ENCODE data around the gene ASPSCR1.
A peak's percentile ranks its signal among the peaks of the same experiment; 100 is the strongest.

The ASPSCR1 gene

GRCh38 chr17:82047379-82047778, 70.0 kb downstream of the ASPSCR1 start:
- DNase-seq, result no peak

DNA sequence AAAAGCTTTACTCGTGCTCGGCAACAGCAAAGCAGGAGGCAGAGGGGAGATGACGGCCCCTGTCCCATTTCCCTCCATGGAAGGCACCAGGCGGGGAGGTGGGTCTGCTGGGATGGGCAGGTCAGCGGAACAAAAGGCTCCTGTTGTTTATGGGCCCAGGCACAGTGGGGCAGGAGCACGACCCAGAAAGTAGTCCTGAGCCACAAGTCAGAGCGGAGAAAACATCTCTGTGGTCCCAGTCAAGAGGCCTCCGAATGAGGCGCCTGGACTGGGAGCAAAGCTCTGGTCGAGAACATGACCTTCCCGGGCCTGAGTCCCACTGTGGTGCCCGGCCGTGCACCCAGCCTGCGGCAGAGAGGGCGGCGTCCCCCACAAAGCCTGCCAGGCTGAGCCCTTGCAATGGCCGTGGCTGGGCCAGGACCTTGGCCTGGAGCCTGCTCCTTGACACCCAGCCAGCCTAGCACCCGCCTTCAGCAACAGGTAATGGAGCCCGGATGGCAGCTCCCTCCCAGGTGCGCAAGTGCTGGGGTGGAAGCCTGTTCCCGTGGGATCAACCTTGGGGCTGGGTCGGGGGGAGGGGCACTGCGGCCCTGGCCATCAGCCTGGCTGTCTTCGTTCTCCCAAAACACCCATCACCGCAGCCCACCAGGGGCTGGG, 70.6 kb downstream of the ASPSCR1 start:
- DNase-seq, result no peak

DNA sequence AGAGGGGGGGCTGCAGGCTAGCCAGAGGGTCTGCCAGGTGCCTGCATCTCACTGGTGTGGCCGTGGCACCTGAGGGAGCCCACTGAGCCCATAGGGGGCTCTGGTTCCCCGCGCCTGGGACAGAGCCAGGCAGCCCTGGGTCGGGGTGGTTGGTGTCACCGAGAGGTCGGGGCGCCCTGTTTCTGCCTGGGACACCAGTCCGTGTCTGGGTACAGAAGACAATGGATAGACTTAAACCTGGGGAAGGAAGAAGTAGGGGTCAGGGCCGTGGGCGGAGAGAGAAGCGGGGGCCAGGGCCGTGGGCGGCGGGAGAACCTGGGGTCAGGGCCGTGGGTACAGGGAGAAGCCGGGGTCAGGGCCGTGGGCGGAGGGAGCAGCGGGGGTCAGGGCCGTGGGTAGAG, 71.1 kb downstream of the ASPSCR1 start:
- DNase-seq, result no peak

DNA sequence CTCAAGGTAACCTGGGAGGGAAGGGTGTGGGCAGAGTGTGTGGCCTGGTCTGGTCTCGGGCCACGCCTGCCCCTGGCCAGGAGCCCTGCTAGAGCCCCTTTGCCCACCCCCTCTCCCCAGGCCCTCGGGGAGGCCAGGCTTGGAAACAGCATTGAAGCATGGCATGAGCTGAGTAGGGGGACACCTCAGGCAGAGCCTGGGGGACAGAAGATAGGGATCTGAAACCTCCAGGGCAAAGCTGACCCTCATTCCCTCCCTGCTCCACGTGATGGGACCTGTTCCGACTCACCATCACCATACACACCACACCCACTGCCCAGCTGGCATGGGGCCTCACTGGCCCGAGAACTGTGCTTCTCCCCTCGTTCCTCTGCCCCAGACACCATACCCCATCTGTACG, 71.7 kb downstream of the ASPSCR1 start:
- DNase-seq, result no peak

DNA sequence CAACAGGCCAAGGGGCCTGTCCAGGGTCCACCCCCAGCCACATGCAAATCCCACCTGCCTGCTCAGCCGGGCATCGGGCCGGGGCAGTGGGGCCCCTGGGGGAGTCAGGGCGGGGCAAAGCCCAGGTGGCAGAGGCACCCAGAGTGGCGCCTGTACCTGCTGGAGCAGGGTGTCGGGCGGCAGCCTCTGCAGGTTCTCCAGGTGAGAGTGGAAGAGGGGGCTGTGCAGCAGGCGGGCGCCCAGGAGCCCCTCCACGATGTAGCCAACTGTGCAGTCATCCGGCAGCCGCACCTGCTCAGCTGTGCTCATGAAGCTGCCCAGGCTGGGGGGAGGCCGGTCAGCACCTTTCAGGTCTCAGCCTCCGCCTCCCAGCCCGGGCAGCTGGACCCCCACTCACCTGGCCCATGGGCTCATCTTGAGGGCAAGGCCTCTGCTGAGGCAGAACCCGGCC, 72.1 kb downstream of the ASPSCR1 start:
- no peak for DNase-seq

- no peak for DNase-seq
Measured at GRCh38 chr17:82050152-82050760, 72.8 kb downstream of the ASPSCR1 start.

DNA sequence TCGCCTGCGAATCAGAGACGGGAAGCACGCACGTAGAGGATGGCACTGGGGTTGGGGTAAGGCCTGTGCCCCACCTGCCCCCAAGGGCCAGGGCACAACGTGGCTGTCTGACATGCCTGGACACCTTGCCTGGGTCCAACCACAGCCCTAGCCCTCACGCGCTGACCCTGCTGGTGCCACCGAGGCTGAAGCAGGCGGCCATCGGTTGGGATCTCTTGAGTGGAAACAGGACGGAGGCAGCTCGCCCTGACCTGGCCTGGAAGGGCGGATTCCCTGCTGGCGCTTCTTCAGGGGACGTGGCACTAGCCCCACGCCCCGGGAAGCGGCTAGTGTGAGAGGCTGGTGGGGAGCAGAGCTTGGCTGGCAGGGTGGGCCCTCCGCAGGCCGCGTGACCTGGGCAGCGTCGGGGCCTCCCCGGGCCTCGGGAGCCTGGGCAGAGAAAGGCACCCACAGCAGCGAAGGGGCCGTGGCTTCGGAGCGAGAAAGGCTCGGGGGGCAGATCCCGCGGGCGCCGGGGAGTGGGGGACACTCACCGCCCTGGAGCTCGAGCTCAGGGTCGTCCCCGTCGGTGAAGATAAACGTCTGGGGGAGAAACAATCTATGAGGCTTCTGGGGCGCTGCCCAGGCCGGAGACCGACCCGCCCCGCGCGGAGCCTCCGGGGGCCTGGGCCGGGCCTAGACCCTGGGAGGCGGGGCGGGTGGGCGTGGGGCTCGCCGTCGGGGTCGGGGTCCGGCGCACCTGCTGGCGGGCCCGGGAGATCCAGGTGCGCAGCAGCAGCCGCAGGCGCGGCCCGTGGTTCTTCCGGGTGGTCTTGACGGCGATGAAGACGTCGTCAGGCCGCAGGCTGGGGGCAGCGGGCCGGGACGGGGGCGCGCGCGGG, 73.6 kb downstream of the ASPSCR1 start:
- no peak for DNase-seq

DNA sequence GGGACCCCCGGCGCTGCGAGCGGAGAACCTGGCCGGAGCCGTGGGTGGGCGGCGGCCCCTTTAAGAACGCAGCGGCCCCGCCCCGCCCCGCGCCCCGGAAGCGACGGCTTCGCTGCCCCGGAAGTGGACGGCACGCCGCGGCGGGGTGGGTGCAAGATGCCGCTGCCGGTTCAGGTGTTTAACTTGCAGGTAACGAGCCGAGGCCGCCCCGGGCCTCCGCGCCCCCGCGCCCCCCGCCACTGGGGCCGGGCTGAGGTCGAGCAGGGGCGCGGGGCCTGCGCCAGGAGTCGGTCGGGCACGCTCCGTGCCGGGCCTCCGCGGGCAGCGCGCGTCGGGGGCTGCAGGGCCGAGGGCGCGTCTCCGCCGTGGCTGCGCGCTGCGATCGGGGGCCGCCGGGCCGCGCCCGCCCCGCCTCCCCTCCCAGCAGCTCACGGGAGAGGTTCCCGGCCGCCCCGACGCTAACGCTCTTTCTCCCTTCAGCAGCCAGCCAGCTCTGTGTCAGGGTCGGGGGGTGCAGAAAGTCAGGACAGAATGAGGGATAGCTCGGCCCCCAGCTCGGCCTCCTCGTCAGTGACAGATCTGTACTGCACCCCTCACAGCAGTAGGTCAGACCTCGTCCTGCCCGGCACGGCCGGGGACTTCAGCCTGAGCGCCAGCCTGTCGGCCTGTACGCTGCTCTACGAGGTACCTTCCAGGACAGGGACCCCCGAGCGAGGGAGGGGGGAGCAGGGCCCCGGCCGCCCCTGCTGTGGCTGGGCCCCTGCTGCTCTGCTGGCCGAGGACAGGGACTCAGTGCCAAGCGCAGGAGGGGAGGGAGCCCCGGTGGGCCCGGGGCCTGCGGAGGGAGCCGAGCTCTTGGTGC, 74.6 kb downstream of the ASPSCR1 start, which contains the start of the genes GPS1 and RFNG:
Gene GPS1, plus strand, starts transcription at position 123 of the 862 bp plus-strand sequence. Its CDS starts 34 bp downstream, at position 157.
Gene RFNG, minus strand, starts transcription at position 36 of the 862 bp plus-strand sequence. CDS start 45 bp downstream, outside the sequence.
- DNase-seq, result peak; percentile 94

DNA sequence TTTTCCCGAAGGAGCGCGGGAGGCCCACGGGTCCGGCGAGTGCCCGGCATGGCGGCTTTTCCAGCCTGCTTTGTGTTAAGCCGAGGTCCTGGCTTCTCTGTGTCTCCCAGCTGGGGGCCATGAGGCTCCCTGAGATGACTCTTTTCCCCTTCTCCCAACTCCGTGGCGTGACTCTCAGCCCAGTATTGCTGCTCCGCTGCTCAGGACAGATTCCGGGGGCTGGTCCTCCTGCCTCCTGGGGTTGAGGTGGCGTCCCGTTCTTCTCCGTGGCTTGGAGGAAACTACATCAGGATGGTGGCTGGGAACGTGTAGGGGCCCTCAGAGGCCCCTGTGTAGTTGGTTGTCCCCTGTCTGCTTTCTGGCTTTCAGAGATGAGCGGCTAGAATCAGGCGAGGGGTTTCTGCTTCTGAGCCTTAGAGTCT, 75.2 kb downstream of the ASPSCR1 start:
- peak; percentile 56 for DNase-seq

DNA sequence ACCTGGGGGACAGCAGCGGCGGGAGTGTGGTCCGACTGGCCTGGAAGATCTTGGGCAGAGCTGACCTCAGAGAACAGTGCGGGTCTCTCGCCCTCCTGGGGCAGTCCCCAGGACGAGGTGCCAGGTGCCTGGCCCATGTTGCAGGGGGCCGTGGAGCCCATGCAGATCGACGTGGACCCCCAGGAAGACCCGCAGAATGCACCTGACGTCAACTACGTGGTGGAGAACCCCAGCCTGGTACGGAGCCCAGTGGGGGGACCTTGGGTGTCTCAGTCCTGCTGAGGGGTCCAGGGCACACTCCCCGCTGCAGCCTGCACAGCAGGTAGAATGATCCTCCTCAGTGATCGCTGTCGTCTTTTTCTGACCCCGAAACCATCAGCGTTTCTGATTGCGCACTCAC, 75.7 kb downstream of the ASPSCR1 start:
- peak; percentile 52 for DNase-seq

DNA sequence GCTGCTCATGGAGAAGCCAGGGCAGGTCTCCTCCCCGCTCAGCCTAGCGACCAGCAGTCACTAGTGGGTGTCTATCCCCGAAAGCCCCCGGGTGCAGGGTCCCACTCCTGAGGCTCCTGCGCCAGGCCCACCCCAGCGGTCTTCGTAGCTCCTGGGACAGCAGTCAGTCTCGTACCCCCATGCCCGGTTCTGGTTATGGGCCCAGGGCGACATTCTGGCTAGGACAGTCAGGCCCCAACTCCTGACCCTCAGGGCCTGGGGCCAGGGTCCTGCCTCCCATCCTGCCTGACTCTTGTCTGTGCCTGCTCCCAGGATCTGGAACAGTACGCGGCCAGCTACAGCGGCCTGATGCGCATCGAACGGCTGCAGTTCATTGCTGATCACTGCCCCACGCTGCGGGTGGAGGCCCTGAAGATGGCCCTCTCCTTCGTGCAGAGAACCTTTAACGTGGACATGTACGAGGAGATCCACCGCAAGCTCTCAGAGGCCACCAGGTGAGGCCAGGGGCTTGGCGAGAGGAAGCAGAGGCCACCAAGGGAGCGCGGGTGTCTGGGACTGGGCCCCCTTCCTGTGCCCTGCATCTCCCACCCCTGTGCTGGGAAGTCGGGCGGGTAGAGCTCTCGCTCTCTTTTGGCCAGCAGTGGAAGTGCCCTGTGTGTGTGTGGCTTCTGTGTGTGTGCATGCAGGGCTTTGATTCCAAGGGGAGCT, 76.3 kb downstream of the ASPSCR1 start:
- DNase-seq, result peak; percentile 56

DNA sequence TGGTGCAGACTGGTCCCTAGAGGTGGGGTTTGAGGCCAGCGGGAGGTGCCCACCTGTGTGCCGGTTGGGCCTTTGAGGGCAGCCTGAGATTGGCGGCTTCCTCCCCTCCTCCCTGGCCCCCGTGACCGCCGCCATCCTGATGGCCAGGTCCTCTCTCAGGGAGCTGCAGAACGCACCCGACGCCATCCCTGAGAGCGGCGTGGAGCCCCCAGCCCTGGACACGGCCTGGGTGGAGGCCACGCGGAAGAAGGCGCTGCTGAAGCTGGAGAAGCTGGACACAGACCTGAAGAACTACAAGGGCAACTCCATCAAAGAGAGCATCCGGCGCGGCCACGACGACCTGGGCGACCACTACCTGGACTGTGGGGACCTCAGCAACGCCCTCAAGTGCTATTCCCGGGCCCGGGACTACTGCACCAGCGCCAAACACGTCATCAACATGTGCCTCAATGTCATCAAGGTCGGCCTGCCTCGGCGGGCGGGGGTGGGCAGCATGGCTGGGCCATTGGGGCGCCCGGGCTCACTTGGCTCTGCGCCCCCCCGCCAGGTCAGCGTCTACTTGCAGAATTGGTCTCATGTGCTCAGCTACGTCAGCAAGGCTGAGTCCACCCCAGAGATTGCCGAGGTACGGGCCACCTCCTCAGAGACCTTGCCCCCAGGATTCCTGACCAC, 77.1 kb downstream of the ASPSCR1 start:
- DNase-seq, result peak; percentile 57

DNA sequence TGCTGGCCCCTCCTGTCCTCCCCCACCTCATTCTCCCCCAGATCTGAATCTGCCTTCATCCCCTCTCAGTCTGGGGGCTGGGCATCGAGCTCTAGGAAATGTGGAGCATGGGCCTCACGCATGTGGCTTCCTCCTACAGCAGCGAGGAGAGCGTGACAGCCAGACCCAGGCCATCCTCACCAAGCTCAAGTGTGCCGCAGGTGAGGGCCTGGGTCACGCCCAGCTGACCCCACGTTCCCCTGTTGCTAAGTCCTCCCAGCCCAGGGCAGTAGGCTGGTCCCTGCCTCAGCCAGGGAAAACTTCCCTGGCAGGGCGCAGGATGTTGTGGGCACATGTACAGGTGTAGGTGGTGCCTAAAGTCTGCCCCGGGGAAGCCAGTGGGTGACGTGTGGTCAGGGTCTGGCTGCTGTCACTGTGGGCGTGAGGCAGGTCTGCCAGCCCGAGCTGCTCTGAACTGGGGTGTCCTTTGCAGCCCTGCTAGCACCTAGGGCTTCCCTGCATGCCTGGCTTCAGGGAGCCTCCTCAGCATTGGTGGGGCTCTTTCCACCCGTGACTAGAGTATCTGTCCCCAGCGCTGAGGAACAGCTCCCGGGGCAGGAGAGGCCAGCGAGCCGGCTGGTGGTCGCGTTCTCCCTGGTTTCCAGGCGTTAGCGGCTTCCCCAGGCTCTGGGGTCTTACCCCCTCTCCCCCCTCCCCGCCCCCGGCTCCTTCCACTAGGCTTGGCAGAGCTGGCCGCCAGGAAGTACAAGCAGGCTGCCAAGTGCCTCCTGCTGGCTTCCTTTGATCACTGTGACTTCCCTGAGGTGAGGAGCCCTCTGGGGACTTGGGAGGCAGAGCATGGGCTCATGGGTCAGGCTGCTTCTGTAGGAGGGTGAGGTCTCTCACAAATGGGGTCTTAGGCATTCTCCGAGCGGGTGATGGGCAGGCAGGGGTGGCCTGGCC, 77.9 kb downstream of the ASPSCR1 start:
- DNase-seq, result peak; percentile 56

DNA sequence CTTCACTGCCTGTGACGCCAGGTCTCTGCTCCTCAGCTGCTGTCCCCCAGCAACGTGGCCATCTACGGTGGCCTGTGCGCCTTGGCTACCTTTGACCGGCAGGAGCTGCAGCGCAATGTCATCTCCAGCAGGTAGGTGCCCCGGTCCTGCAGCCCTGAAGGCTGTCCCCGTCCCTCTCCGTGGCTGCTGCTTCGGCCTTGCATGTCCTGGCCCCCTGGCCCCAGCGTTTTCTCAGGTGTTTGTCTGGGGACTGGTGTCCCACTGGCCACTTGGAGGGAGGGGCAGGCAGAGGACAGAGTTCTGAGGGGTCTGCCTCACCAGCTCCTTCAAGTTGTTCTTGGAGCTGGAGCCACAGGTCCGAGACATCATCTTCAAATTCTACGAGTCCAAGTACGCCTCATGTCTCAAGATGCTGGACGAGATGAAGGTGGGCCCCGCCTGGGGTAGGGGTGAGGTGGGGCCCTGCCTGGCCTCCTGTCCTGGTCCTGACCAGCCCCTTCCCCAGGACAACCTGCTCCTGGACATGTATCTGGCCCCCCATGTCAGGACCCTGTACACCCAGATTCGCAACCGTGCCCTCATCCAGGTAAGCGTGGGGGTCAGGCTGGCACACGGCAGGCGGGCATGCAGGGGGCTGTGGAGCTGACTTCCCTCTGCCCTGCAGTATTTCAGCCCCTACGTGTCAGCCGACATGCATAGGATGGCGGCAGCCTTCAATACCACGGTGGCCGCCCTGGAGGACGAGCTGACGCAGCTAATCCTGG, 78.7 kb downstream of the ASPSCR1 start:
- DNase-seq, result no peak

DNA sequence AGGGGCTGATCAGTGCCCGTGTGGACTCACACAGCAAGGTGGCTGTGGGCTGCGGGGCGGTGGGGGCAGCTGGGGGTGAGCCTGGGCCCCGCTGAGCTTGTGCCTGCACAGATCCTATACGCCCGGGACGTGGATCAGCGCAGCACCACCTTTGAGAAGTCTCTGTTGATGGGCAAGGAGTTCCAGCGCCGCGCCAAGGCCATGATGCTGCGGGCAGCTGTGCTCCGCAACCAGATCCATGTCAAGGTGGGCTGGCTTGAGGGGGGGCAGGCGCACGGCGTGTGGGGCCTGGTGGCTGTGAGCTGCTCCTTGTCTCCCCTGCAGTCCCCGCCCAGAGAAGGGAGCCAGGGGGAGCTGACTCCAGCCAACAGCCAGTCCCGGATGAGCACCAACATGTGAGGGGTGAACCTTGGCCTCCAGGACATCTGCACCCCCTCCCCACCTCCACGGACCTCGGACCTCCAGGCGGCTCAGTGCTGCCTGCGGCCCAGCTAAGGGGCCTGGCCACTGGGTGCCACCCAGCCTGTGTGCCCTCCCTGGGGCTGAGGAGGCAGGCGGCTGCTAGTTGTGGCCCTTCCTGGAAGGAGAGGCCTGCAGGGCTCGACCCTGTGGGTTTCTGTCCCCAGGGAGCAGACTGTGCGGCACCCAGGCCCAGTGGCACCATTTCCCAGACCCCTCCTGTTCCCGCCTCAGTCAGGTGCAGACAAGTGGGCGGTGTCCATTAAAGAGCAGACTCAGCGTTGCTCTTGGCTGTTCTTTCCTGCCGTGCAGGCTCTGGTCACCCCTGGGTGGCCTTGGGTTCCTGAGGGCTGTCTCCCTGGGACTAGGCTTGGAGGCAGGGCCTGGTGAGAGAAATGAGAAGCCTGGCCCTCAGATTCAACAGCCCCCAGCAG, 79.5 kb downstream of the ASPSCR1 start:
- DNase-seq, result no peak

DNA sequence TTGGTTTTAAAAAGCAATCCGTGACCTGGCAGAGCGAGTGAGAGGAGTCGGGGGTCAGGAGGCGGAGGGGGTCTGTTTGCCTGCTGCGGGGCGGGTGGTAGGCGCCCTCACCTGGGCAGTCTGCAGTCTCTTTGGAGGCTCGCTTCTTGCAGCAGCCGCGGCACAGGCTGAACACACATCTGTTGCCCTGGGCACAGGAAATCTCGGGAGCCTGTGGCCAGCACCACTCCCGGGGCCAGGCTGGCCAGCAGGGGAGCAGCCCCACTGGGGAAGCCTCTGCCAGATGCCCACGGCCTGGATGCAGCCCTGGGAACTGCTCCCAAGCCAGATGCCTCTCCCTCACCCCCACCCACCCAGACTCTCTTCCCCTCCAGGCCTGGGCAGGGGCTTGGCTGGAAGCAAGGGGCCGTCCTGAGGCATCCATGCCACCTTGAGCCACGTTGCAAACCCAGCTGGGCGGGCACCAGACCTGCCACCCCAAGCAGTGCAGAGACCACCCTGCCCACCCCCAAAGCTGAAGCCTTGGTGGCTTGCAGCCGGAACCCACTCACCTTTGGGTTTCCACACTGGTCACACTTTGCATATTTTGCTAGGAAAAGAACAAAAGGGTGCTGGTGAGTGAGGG, 80.9 kb downstream of the ASPSCR1 start:
- no peak for DNase-seq

- DNase-seq, result no peak
Measured at GRCh38 chr17:82058855-82059249, 81.4 kb downstream of the ASPSCR1 start.

Data from activated CD8-positive, alpha-beta memory T cell treated with anti-CD3 and anti-CD28 coated beads for 24 hours (primary cell).